ENCODE data around the gene SERINC2. TPM values are rescaled to one million over a fixed set of nuclear protein-coding genes. Genes with fewer than 3 reads are reported as not detected.
"Not testable (repeated sequence)": the region's sequence is repeated elsewhere in the genome, so short reads cannot be mapped to it uniquely, and the experiment has no call there.

The SERINC2 gene
- polyA plus RNA-seq, 1 donor from 2014 or later = not detected

DNA sequence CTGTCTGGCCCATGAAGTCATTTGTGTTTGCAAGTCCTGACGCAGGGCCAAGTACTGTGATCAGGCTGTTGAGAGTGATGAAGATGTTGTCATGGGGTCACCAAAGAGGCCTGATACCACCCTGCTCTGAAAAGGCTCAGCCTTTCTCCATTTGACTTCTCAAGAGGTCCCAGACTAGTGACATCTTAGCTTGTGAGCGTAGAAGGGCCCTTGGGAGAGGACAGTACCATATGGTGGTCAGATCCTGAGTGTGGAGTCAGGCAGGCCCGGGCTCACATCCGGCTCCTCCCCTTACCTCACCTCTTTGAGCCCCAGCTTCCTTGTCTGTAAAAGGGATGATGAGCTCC, 29.6 kb downstream of the SERINC2 start:
- H3K9me3 Mint-ChIP-seq = peaks cover 0 to 6% (median 2%) of the 10 kb centered on the region in 3 donors
- no peak overlapping the region for H3K27ac Mint-ChIP-seq
- H3K27me3 Mint-ChIP-seq = peaks cover 11% of the 10 kb centered on the region
- H3K4me1 Mint-ChIP-seq = peaks cover 0 to 2% (median 0%) of the 10 kb centered on the region in 3 donors
- peaks cover 2% of the 10 kb centered on the region for H3K36me3 Mint-ChIP-seq
- no peak overlapping the region for H3K4me3 Mint-ChIP-seq

DNA sequence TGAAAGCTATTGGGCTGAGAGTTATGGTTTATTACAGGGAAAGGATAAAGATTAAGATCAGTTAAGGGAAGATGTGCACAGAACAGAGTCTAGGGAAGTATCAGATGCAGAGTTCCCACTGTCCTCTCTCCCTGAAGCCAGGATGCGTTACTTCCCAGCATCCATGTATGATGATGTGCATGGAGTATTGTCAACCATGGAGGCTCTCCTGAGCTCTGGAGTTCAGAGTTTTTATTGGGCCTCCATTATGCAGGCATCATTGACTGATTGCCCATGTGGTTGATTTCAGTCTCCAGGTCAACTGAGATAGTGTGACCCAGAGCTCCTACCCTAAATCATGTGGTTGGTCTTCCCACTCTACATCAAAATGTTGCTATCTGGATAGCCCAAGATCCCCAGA, 30.7 kb downstream of the SERINC2 start:
- peaks cover 0 to 2% (median 0%) of the 10 kb centered on the region in 3 donors for H3K4me1 Mint-ChIP-seq
- H3K27me3 Mint-ChIP-seq = peaks cover 11% of the 10 kb centered on the region
- no peak overlapping the region for H3K4me3 Mint-ChIP-seq

DNA sequence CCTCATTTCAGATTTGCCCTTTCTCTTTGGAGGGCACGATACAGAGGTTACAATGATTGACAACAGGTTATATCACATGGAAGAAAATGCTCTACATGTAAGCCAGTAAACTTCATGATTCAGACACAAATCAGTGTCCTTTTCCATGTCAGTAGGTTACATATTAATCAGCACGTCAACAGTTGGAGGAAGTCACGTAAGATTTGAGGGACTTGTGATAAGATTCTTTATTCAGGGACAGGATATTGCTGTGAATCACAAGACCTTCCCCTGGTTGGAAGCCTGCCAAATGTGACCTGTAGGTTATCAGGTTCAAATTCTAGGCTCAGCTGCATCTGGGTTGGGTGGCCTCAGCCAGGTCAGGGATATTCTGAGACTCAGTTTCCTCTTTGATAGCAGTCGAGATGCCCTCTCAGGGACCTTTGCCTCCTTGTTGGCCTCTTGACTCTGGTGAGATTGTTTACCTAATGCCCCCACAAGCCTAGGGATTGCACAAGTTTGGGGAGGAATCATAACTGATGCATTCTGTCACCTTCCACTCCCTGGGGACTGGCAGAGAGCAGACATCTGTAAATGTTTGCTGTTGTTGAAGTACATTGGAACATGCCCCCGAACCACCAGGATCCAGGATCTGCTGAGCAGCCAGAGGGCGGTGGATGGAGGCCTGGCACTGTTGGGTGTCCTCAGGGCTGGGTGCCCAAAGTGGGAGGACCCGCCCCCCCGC, 31.9 kb downstream of the SERINC2 start:
- peaks cover 0 to 2% (median 0%) of the 10 kb centered on the region in 3 donors for H3K4me1 Mint-ChIP-seq
- H3K9me3 Mint-ChIP-seq = peaks cover 0 to 6% (median 2%) of the 10 kb centered on the region in 3 donors
- peaks cover 3% of the 10 kb centered on the region for H3K36me3 Mint-ChIP-seq
- no peak overlapping the region for H3K27ac Mint-ChIP-seq
- peaks cover 11% of the 10 kb centered on the region for H3K27me3 Mint-ChIP-seq
- H3K4me3 Mint-ChIP-seq = no peak overlapping the region

More for the DNA sequence above, 30.7 kb downstream of the SERINC2 start:
- Mint-ChIP-seq H3K36me3 (peaks cover 3% of the 10 kb centered on the region), H3K9me3 (peaks cover 0 to 6% (median 2%) of the 10 kb centered on the region in 3 donors), H3K27ac (no peak overlapping the region)

DNA sequence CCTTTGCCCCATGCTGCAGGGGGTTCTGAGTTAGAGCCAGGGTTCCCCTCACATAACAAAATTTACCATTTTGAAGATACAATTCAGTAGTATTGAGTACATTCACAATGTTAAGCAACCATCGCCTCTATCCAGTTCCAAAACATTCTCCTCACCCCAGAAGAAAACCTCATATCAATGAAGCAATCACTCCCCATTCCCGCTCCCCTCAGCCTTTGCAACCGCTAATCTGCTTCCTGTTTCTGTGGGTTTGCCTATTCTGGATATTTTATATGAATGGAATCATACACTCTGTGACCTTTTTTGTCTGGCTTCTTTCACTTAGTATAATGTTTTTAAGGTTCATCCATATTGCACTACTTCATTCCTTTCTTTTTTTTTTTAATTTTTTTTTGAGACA, 32.9 kb downstream of the SERINC2 start:
- H3K27ac Mint-ChIP-seq = no peak overlapping the region
- H3K27me3 Mint-ChIP-seq = peaks cover 11% of the 10 kb centered on the region
- H3K36me3 Mint-ChIP-seq = peaks cover 3% of the 10 kb centered on the region

DNA sequence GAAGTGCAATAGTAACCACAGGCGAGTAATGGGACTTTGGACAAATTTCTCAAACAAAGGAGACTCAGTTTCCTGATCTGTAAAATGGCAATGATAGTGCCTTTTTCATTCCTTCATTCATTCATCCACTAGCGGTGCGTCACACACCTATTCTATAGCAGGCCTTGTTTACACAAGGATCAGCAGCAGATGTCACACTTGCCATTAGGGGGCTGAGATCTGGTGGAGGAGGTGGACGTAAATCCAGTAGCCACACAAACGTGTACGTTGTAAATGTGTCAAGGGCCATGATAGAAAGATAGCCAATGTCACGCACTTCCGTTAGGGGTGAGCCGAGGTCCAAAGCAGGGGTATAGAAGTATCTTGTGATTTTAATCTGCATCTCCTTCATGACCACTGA, 34.2 kb downstream of the SERINC2 start:
- peaks cover 4% of the 10 kb centered on the region for H3K27me3 Mint-ChIP-seq
- peaks cover 3% of the 10 kb centered on the region for H3K36me3 Mint-ChIP-seq
- no peak overlapping the region for H3K4me3 Mint-ChIP-seq
- no peak overlapping the region for H3K27ac Mint-ChIP-seq
- no peaks in the 10 kb centered on the region for H3K4me1 Mint-ChIP-seq
- peaks cover 7 to 20% (median 8%) of the 10 kb centered on the region in 3 donors for H3K9me3 Mint-ChIP-seq

More for the DNA sequence above, 32.9 kb downstream of the SERINC2 start:
- Mint-ChIP-seq H3K4me1 (peaks cover 0 to 2% (median 0%) of the 10 kb centered on the region in 3 donors), H3K4me3 (no peak overlapping the region), H3K9me3 (peaks cover 2 to 11% (median 3%) of the 10 kb centered on the region in 3 donors)

DNA sequence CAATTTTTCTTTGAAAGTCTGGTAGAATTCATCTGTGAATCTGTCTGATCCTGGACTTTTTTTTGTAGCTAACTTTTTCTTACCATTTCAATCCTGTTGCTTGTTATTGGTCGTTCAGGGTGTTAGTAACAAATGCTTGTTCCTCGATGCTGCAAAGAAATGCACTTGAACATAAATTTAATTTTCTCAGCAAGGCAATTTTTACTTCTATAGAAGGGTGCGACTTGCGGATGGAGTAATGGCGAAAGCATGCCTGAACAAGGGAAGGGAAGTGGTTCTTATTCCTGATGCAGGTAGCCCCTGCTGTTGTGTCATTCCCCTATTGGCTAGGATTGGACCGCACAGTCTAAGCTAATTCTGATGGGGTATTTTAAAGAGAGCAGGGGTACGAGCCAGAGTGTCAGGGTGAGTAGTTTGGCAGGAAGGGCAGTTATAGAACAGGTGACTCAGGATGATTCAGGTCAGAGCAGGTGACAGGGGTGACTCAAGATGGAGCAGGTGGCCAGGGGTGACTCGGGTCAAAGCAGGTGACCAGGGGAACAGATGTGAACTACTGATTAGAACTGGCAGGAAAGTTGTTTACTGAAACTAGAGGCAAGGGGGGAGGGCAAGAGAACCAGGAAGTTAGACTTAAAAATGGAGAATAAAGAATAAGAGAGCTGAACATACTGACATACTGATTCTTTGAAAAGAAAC, 40.5 kb downstream of the SERINC2 start:
- Mint-ChIP-seq H3K36me3 (peaks cover 4% of the 10 kb centered on the region), H3K27me3 (peaks cover 13% of the 10 kb centered on the region), H3K4me1 (peaks cover 0 to 2% (median 0%) of the 10 kb centered on the region in 3 donors), H3K27ac (no peak overlapping the region), H3K4me3 (no peak overlapping the region), H3K9me3 (peaks cover 19 to 36% (median 23%) of the 10 kb centered on the region in 3 donors)

DNA sequence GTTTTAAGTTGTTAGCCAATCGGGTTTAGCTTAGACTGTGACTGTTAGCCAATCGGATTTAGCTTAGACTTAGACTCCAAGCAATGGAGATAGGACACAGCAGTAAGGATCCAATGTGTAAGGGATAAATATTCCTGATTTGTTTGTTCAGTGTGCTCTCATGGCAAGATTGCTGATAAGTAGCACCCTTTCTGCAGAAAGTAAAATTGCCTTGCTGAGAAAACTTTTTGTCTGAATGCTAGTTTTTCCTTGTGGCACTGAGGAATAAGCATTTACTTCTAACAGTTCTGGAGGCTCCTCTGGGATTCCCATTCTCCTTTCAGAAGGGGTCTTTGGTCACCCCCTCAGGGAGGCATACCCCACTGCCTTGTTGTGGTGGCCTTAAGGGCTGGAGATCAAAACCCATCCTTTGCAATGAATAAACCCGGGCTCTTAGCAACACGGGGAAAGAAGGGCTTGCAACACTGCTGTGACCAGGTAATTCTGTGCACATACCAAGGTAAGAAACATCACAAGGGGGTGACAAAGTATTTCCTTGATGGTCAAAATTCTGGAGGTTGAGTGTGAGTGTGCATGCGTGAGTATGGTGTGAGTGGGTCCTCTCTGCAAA, 45.4 kb downstream of the SERINC2 start:
- Mint-ChIP-seq H3K9me3 (peaks cover 14 to 24% (median 20%) of the 10 kb centered on the region in 3 donors), H3K27ac (no peak overlapping the region), H3K36me3 (no peaks in the 10 kb centered on the region), H3K27me3 (peaks cover 13% of the 10 kb centered on the region), H3K4me3 (no peak overlapping the region), H3K4me1 (no peaks in the 10 kb centered on the region)

DNA sequence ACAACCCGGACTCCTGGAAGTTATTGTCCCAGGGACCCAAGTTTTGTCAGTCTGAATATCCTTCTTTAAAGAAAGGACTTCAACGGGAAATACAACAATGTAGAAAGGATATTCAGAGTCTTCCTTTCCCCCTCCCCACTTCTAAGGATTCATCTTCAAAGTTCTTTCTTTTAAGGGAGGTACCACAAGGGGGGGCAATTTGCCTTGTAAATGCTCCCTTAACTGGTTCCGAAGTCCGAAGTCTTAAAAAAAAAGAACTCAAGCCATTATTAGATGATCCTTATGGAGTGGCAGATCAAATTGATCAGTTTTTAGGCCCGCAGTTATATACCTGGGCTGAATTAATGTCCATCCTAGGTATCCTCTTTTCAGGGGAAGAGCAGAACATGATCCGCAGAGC, 47.0 kb downstream of the SERINC2 start:
- Mint-ChIP-seq H3K27ac (peak overlapping the region in 1 of 3 donors; percentile 76), H3K4me3 (peak overlapping the region in 1 of 4 donors; percentile 36), H3K27me3 (peaks cover 6% of the 10 kb centered on the region), H3K36me3 (no peaks in the 10 kb centered on the region), H3K4me1 (no peaks in the 10 kb centered on the region), H3K9me3 (peaks cover 10 to 19% (median 15%) of the 10 kb centered on the region in 3 donors)

DNA sequence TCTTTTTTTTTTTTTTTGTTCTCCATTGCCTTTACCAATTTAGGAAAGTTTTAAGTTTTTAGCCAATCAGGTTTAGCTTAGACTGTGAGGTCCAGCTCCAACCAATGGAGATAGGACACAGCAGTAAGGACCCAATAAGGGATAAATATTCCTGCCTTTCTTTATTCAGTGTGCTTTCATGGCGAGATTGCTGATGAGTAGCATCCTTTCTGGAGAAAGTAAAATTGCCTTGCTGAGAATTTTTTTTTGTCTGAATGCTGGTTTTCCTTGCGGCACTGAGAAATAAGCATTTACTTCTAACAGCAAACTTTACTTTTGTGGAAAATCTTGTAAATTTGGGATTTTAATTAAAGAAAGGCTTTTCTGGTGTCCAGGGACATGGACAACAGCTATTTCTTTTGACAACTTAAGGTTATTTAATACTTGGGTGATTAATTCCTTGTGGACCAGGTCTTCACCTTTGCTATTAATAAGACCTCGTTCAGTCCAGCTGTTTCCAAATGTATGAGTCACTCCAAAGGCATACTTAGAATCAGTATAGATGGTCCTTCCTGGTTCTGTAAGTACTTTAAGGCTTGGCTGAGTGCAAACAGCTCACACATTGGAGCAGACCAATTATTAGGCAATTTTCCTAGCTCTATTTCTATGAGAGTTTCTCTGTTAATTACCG, 54.1 kb downstream of the SERINC2 start:
- Mint-ChIP-seq H3K9me3 (peaks cover 4 to 19% (median 15%) of the 10 kb centered on the region in 3 donors), H3K27me3 (peaks cover 11% of the 10 kb centered on the region), H3K4me1 (peaks cover 0 to under 1% (median 0%) of the 10 kb centered on the region in 3 donors), H3K36me3 (no peaks in the 10 kb centered on the region), H3K4me3 (no peak overlapping the region), H3K27ac (no peak overlapping the region)

DNA sequence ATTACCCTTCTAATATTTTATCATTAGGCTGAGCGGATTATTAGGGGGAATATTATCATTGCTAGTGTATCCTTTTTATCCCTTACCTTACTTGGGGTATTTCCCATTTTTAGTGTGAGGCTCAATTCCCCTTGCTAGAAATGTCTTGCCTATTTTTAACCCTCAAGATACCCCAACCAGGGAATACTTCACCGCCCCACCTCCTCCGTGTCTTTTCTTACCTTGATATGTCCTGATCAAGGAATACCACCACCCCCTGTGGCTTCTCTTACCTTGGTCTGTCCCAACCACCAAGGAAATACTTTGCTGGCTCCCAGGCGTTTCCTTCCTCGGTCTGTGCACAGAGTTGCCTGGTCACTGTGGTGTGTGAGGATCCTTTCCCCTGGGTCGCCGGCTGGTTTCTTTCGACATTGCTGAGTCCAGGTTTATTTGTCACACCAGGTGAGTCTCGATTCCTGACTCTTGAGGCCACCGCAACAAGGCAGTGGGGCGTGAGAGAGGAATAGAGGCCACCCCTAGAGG, 57.8 kb downstream of the SERINC2 start:
- H3K27me3 Mint-ChIP-seq = peaks cover 18% of the 10 kb centered on the region
- peaks cover 4 to 21% (median 18%) of the 10 kb centered on the region in 3 donors for H3K9me3 Mint-ChIP-seq
- peaks cover 0 to 3% (median 0%) of the 10 kb centered on the region in 3 donors for H3K4me1 Mint-ChIP-seq
- H3K27ac Mint-ChIP-seq = no peak overlapping the region
- peak overlapping the region in 1 of 4 donors; percentile 14 for H3K4me3 Mint-ChIP-seq
- H3K36me3 Mint-ChIP-seq = no peaks in the 10 kb centered on the region

DNA sequence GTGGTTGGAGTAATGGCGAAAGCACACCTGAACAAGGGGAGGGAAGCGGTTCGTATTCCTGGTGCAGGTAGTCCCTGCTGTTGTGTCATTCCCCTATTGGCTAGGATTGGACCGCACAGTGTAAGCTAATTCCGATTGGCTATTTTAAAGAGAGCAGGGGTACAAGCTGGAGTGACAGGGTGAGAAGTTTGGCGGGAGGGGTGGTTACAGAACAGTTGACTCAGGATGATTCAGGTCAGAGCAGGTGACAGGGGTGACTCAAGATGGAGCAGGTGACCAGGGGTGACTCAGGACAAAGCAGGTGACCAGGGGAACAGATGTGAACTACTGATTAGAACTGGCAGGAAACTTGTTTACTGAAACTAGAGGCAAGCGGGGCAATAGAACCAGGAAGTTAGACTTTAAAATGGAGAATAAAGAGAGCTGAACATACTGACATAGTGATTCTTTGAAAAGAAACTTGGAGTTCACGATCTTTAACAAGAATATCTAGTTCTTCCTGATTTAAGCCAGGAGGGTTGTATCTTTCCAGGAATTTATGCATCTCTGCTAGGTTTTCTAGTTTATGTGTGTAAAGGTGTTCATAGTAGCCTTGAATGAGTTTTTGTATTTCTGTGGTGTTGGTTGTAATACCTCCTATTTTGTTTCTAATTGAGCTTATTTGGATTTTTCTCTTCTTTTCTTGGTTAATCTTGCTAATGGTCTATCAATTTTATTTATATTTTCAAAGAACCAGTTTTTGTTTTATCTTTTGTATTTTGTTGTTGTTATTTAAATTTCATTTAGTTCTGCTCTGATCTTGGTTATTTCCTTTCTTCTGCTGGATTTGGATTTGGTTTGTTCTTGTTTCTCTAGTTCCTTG, 58.7 kb downstream of the SERINC2 start:
- H3K4me1 Mint-ChIP-seq, H3K27ac Mint-ChIP-seq, H3K36me3 Mint-ChIP-seq: not testable (repeated sequence)
- H3K4me3 Mint-ChIP-seq = peak overlapping the region in 2 of 4 donors; percentile 14 to 74
- peaks cover 19% of the 10 kb centered on the region for H3K27me3 Mint-ChIP-seq
- peaks cover 4 to 18% (median 16%) of the 10 kb centered on the region in 3 donors for H3K9me3 Mint-ChIP-seq

DNA sequence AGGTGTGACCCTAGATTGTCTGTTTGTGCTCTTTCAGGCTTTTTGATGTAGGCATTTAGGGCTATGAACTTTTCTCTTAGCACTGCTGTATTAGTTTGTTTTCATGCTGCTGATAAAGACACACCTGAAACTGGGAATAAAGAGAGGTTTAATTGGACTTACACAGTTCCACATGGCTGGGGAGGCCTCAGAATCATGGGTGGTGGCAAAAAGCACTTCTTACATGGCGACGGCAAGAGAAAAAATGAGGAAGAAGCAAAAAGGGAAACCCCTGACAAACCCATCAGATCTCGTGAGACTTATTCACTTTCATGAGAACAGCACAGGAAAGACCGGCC, 59.3 kb downstream of the SERINC2 start:
- not testable (repeated sequence) for H3K27ac Mint-ChIP-seq, H3K36me3 Mint-ChIP-seq, H3K4me1 Mint-ChIP-seq
- Mint-ChIP-seq H3K9me3 (peaks cover 4 to 18% (median 13%) of the 10 kb centered on the region in 3 donors), H3K4me3 (peak overlapping the region in 2 of 4 donors; percentile 8 to 50), H3K27me3 (peaks cover 19% of the 10 kb centered on the region)

DNA sequence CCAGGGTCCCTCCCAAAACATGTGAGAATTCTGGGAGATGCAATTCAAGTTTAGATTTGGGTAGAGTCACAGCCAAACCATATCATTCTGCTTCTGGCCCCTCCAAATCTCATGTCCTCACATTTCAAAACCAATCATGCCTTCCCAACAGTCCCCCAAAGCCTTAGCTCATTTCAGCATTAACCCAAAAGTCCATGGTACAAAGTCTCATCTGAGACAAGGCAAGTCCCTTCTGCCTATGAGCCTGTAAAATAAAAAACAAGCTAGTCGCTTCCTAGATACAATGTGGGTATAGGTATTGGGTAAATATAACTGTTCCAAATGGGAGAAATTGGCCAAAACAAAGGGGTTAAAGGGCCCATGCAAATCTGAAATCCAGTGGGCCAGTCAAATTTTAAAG, 59.7 kb downstream of the SERINC2 start:
- Mint-ChIP-seq H3K9me3 (peaks cover 4 to 18% (median 10%) of the 10 kb centered on the region in 3 donors), H3K27me3 (peaks cover 19% of the 10 kb centered on the region), H3K4me3 (peak overlapping the region in 2 of 4 donors; percentile 8 to 50)
- not testable (repeated sequence) for H3K36me3 Mint-ChIP-seq, H3K27ac Mint-ChIP-seq, H3K4me1 Mint-ChIP-seq

DNA sequence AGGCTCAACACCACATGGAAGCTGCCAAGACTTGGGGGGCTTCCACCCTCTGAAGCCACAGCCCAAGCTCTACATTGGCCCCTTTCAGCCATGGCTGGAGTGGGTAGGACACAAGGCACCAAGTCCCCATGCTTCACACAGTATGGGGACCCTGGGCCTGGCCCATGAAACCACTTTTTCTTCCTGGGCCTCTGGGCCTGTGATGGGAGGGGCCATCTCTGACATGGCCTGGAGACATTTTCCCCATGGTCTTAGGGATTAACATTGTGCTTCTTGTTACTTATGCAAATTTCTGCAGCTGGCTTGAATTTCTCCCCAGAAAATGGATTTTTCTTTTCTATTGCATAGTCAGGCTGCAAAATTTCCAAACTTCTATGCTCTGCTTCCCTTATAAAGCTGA, 60.5 kb downstream of the SERINC2 start:
- H3K27ac Mint-ChIP-seq = not testable (repeated sequence)
- Mint-ChIP-seq H3K9me3 (peaks cover 4 to 11% (median 6%) of the 10 kb centered on the region in 3 donors), H3K27me3 (peaks cover 21% of the 10 kb centered on the region)

More for the DNA sequence above, 60.5 kb downstream of the SERINC2 start:
- not testable (repeated sequence) for H3K36me3 Mint-ChIP-seq, H3K4me1 Mint-ChIP-seq, H3K4me3 Mint-ChIP-seq

Measured in IgD-negative memory B cell (primary cell).